K562 (cell line): ENCODE results near the gene RALGAPA2.

ENCODE experiments used
- CTCF ChIP-seq, 3 experiments: IDR thresholded peaks in 2 of 3; conservative IDR thresholded peaks in 1 of 3; 2 replicates each; pipeline ENCODE4 v1.5.1; 2011 to 2012; ENCODE audit warnings: low read length in 3 of 3, mild to moderate bottlenecking in 3 of 3, control low read depth in 2 of 3, improper control_type of control experiment in 1 of 3, inconsistent platforms in 1 of 3, low read depth in 1 of 3, mixed read lengths in 1 of 3, moderate library complexity in 1 of 3; ENCODE audit not compliant: insufficient read depth in 2 of 3
- HCFC1 ChIP-seq: IDR thresholded peaks from 2 replicates; pipeline ENCODE4 v1.6.1; 2012; ENCODE audit warnings: low read depth, low read length, improper control_type of control experiment
- NFE2 ChIP-seq: IDR thresholded peaks from 2 replicates; pipeline ENCODE4 v1.6.1; 2014; ENCODE audit warnings: antibody characterized with exemption, low read depth
- POLR2AphosphoS5 ChIP-seq: IDR thresholded peaks from 2 replicates; pipeline ENCODE4 v1.6.1; 2011; ENCODE audit warnings: mild to moderate bottlenecking, low read depth, low read length, moderate library complexity; ENCODE audit not compliant: control insufficient read depth, insufficient read depth
- SIRT6 ChIP-seq: IDR thresholded peaks from one replicate; pipeline ENCODE4 v1.6.1; 2012; ENCODE audit warnings: low read depth, mild to moderate bottlenecking, control low read depth, inconsistent platforms, low read length, moderate library complexity
- SUPT5H ChIP-seq: fragments of 450-650 bp; IDR thresholded peaks from 2 replicates; pipeline ENCODE4 v1.6.1; 2016
- TEAD4 ChIP-seq, 2 experiments: sonication (generic) in 1 of 2; formaldehyde crosslinking in 1 of 2; IDR thresholded peaks; 2 replicates each; pipeline versions ENCODE4 v1.6.1 to v1.8.0; 2012 to 2022; ENCODE audit warnings: borderline replicate concordance in 1 of 2, inconsistent platforms in 1 of 2, low read length in 1 of 2, mild to moderate bottlenecking in 1 of 2, missing genetic modification reagents in 1 of 2
- ZFP36 ChIP-seq: fragments of 150-350 bp; IDR thresholded peaks from 2 replicates; pipeline ENCODE4 v1.6.1; 2018; ENCODE audit warnings: low read length, low read depth; ENCODE audit not compliant: partially characterized antibody
- ZNF174 ChIP-seq: fragments of 250-450 bp; sonication (Bioruptor Pico); IDR thresholded peaks from 2 replicates; pipeline ENCODE4 v1.4.0; 2020; ENCODE audit warnings: mild to moderate bottlenecking
- ZNF263 ChIP-seq: sonication (generic); formaldehyde crosslinking; IDR thresholded peaks from 2 replicates; pipeline ENCODE4 v1.8.0; 2022; ENCODE audit warnings: mild to moderate bottlenecking, missing genetic modification reagents, borderline replicate concordance
- TF ChIP-seq, protein P1 (sequence below): sonication (generic); formaldehyde crosslinking; IDR thresholded peaks from 2 replicates; pipeline ENCODE4 v1.8.0; 2022; ENCODE audit warnings: missing genetic modification reagents, mild to moderate bottlenecking, borderline replicate concordance
- TF ChIP-seq, protein P2 (sequence below): sonication (generic); formaldehyde crosslinking; IDR thresholded peaks from 2 replicates; pipeline ENCODE4 v1.8.1; 2023; ENCODE audit warnings: mild to moderate bottlenecking, missing genetic modification reagents

DNA sequence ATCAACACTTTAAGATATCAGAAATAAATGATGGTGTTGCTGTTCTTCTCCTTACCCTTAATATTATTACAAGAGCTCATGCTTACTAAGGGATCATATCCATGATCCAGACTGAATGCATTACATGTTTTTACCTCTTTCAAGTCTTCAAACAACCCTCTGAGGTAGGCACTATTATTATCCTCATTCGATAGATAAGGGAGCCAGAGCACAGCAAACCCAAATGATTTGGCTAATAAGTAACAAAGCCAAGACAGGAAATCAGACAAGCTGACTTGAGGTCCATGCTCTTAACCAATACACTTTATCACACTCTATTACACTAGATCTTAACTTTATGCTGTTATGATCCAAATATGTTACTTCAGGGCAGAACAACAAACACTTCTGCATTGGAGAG is 145.9 kb downstream of the RALGAPA2 start:
- TF ChIP-seq SUPT5H = no peak
- TF ChIP-seq ZNF174 (CRISPR knock-in tag) = no peak
- TF ChIP-seq ZFP36 = no peak
- TF ChIP-seq CTCF (IDR thresholded peaks at IDR 0.05 in 2 of 3, conservative IDR thresholded peaks at IDR 0.05 in 1 of 3; ENCODE audit: insufficient read depth in 2 of 3, low read depth in 1 of 3, low read length in 3 of 3) = no peak
- TF ChIP-seq SIRT6 = no peak
- TF ChIP-seq HCFC1 = no peak
- no peak for TF ChIP-seq ZNF263 (CRISPR knock-in tag)
- no peak for TF ChIP-seq NFE2
- TF ChIP-seq, protein P1, sequence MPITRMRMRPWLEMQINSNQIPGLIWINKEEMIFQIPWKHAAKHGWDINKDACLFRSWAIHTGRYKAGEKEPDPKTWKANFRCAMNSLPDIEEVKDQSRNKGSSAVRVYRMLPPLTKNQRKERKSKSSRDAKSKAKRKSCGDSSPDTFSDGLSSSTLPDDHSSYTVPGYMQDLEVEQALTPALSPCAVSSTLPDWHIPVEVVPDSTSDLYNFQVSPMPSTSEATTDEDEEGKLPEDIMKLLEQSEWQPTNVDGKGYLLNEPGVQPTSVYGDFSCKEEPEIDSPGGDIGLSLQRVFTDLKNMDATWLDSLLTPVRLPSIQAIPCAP (CRISPR knock-in tag) = no peak
- no peak for TF ChIP-seq POLR2AphosphoS5
- TF ChIP-seq TEAD4 (IDR thresholded peaks at IDR 0.05; ENCODE audit: low read length) = no peak
- no peak for TF ChIP-seq TEAD4 (CRISPR knock-in tag; IDR thresholded peaks at IDR 0.05; ENCODE audit: borderline replicate concordance)
- TF ChIP-seq, protein P2, sequence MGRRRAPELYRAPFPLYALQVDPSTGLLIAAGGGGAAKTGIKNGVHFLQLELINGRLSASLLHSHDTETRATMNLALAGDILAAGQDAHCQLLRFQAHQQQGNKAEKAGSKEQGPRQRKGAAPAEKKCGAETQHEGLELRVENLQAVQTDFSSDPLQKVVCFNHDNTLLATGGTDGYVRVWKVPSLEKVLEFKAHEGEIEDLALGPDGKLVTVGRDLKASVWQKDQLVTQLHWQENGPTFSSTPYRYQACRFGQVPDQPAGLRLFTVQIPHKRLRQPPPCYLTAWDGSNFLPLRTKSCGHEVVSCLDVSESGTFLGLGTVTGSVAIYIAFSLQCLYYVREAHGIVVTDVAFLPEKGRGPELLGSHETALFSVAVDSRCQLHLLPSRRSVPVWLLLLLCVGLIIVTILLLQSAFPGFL (CRISPR knock-in tag) = no peak
